NOMO-1 treated with DMSO at 0.1 percent for 48 hours (cell line): Measurements from ENCODE around the gene EPHX1.

Experiments used
- DNase-seq: peaks from one replicate; lab custom pipeline; 2025; ENCODE audit not compliant: unreplicated experiment; lab: John Stamatoyannopoulos, UW

Gene EPHX1

DNA sequence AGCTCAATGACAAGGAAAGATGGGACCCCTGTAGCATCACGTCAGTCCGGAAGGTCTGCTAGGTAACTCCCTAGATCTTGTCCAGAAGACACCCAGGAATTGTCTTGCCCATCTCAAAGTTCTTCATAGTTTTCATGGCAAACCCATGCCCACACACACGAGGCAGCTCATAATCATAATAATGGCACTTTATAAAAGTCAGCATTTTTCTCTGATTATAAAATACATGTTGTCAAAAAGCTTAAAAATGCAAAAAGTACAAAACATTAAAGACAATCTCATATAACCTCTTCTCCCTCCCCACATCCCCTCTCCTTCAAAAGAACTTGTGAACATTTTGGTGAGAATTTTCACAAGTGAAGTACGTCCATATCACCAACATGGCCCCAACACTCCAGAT is 30.8 kb downstream of the EPHX1 start:
- DNase-seq = no peak

DNA sequence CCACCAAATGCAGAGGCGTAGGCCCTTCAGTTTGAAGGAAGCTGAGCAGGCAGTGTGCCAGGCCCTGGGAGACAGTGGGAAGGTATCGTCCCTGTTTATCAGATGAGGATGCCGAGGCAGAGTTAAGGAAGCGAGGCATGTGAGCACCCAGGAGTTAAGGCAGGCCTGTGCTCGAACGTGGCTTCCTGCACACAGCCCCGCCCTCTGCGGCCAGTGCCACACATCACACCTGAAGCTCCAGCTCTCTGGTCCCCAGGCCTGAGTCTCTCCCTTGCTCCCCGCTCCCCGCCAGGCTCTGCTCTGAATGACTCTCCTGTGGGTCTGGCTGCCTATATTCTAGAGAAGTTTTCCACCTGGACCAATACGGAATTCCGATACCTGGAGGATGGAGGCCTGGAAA is 32.1 kb downstream of the EPHX1 start:
- no peak for DNase-seq

DNA sequence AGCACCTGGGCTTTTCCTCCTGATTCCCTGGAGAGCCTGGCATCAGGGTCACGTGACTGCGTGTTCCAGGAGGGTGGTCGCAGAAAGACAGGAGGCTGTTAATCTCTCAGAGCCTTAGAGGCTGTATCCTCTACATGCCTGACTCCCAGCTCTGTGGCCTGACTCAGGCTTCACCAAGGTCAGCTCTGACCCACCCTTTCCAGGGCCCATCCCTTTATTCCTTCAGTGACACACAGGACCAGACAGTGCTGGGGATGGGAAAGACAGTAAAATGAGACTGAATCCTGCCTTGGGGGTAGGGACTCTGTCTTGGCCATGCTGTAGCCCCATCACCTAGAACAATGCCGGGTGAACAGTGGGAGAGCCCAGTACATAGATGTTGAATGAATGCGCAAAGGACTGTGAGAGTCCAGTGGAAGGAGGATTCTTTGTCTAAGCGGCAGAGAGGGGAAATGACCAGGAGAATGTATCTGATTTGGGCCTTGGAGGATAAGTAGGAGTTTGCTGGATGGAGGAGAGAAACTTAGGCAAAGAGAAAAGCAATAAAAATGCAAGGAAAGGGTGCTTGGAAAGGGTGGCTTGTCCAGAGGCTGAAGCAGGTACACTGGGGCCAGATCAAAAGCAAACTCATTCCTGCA is 33.0 kb downstream of the EPHX1 start:
- no peak for DNase-seq

DNA sequence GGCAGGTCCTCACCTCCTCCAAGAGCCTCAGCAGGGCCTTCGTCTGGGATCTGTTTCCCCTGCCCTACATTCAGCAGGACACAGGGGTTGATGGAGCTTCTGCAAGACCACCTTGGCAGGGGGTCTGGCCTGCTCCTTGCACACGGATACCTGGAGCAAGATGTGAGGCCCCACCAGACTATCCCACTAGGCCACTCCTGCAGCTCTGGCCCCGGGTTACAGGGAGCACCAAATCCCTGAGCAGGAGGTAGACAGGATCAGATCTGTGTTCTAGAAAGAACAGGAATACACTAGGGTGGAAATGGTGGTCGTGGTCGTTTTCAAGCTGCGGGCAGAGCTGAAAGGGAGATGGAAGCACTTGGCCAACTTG is 33.5 kb downstream of the EPHX1 start:
- no peak for DNase-seq

DNA sequence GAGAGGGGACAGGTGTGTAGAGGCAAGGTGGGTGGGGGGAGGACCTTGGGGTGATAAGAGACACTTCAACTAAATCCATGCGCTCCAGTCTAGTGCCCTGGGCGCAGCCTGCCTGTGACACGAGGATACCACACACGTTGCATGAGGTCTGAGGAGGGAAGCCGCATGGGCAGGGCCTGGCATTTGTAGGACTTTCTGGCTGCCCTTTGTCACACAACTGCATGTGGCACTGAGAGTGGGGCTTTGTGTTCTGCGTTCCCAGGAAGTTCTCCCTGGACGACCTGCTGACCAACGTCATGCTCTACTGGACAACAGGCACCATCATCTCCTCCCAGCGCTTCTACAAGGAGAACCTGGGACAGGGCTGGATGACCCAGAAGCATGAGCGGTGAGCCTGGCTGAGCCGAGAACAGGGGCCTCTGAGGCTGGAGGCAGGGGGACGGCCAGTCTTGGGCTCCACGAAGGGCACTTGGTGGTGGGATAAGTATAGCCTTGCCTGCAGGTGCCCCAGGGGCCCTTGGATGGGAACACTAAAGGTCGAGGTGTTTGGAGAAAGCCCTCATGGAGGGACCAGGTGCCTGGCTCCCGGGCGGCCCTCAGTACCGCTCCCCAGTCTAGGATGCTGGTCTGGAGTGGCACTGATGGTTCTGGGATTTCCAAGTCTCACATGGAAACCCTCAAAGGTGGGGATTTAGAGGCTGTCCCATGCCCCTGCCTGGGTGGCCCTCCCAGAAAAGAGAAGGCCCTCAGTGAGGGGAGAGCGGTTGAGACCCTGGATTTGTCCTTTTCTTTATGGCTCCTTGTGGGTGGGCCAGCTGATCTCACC is 34.5 kb downstream of the EPHX1 start:
- DNase-seq = no peak

DNA sequence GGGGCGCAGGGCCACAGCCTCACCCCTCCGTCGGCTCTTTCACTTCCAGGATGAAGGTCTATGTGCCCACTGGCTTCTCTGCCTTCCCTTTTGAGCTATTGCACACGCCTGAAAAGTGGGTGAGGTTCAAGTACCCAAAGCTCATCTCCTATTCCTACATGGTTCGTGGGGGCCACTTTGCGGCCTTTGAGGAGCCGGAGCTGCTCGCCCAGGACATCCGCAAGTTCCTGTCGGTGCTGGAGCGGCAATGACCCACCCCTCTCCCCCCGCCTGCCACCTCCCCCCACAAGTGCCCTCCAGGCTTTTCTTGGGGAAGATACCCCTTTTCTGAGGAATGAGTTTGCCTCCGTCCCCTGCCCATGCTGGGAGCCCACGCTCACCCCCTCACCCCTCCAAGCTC is 35.2 kb downstream of the EPHX1 start:
- no peak for DNase-seq

DNA sequence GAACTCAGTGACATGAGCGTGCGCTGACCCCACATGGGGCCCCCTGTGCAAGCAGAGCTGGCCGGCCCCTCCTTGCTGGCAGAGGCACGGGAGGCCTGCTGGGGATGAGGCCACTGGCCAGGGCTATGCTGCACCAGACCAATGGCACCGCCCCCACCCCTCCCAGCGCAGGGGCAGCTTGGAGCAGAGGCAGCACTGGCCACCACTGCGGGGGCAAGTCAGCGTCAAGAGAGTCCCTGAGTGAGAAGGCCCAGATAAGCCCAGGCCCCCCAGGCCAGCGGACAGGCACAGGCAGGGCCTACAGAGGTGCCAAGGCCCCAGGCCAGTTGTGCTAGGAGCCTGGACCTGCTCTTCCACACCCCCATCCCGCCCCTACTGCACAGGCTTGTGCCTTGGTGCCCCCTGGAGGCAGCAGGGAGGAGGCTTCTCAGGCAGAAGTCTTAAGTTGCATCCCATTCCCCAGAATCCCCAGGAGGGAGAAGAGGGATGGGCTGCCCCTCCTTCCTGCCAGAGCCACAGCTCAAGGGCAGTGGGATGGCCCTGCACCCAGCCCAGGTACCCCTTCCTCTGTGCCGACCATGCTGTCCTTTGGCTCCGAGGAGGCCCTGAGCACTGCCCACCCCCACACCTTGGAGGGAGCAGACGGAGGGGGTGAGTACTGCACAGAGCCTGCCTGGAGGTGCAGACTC is 35.8 kb downstream of the EPHX1 start:
- peak; percentile 2 for DNase-seq

DNA sequence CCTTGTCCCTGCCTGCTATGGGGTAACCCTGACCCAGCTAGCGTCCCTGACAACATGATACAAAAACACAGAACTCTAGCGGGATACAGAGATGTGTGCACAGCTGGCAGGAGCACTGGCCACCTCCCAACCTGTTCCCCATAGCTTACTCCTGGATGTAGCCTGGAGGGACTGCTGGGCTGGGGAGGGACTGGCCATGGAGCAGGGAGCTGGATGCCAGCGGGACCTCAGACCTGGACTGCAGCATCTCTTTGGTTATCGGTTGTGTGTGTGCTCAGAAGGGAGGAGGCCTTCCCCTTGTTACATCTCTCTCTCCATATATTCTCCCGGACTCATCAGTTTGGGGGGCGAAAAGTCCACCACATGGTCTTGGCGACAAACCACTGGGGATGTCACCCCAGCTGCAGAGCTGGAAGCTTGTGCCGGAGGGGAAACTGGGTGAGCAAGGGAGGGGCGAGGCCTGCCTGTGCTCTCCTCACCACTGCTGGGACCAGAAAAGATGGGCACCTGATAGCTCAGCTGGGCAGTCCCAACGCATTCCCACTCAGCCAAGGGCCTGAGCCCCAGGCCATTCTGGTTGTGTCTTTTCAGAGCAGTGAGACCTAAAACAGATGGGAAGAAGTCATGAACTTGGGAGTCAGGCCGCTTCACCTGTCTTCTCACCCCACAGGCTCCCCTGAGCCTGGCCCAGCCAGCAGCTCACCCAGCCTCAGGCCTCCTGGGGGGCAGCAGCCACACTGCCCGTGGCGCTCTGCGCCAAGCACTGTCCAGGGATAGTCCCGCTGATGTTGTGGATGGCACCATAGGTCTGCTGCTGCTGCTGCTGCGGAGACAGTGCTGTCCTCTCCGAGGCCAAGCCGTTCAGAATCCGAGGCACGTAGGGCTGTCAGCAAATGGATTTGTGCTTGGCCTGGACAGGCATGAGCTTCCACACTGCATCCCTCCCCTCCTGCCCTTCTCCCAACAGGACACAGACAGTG is 36.7 kb downstream of the EPHX1 start:
- no peak for DNase-seq

DNA sequence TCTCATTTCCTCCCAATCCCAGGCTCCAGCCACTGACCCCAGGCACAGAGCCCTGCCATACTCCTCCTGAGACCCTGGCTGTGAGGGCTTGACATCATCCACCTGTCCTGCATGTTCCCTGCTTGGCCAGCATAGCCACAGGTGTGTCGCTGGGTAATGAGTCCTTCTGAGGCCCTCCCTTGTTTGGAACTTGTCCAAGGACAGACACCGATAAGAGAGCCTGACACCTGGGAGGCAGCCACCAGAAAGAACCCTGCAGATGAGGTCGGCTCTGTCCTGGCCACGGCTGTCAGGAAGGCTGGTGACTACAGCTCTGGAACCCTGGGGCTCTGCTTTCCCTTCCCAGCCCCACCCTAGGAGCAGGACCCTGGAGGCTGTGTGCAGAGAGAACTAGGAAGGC is 37.7 kb downstream of the EPHX1 start:
- DNase-seq = no peak

DNA sequence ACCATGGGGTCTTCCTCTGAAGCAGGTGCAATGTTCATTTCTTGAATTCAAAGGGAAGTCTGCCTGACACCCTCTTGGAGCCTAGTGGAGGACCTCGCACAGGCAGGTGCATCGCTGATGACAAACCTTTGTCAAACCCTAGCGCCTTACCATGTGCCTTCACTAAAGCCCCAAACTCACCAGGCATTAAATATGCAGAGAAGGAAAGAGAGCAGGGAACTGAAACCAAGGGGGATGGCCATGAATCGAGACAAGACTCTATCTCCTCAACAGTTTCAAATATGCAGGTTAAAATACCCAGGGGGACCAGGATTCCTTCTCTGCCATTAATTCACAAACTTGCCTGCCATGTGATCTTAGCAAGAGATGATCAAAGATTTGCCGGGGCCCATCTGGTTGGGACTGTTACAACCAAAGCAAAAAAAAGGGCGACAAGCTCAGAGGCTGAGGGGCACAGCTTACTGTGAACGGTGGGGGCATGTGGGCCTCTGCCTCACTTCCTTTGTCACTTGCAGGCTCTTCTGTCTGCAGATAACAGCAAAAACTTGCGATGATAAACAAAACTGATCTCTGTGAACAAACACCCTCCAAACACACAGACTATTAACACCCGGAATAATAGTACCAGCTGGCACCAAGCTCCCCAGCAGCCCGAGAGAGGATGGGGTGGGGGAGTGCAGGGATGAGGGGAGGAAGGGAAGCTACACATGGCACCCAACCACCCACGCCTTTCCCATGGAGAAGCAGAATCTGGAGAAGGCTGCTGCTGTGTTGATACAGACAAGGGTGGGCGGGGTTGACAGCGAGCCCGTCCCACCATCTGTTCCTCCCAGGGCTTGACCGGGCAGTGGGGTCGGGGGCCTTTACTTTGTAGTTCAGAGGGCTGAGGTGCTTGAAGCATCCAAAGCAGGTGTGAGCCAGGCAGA is 38.4 kb downstream of the EPHX1 start:
- peak; percentile 53 for DNase-seq

DNA sequence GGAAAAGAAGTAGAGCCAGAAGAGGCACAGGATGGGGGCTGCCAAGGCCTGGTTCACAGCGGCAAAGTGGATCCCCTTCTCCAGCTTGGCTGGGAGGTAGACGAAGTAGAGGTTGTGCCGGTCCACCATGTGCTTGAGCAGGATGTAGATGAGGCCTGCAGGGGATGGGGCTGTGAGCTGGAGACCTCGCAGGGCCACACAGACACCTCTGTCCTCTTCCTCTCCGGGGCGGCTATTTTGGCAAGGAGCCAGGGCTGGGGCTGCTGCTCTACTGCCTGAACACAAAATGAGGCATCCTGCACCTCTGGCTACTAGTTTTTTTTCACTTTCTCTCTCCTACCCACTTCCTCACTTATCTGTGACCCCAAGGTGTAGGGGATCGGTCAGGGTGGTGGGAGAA is 40.0 kb downstream of the EPHX1 start:
- no peak for DNase-seq

DNA sequence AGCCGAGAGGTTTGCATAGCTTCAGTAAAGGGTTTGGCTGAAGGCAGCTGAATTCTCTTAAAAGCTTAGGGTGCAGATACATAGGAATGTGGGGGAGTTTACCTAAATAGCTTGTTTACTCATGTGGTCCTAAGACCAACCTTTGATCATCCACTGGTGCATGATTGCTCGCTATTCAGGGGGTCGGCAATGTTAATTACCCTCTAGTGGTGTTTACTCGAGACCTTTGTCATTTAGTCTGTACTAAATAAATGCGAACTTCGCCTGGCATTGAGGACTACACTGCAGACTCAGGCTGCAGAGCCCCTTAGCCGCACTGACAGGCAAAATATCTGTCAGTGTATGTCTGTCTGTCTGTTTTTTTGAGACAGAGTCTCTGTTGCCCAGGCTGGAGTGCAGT is 40.4 kb downstream of the EPHX1 start:
- DNase-seq = no peak

DNA sequence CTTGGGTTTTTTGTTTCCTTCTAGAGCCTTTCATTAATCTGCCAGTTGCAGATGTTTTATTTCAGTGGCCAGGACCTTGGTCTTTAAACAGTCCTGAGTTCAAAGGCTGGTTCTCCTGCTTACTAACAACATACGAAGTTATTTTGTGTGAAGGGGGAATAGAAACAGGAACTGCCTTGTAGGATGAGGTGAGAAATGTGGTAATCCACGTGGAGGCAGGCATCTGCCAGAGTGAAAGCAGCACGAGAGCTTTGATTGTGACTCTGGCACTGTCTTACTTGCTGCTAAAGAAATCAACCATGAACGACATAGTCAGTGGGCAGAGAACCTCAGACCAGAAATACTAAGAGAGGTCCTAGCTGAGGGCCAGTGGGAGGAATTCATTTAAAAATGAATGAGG is 41.9 kb downstream of the EPHX1 start:
- DNase-seq = peak; percentile 85

DNA sequence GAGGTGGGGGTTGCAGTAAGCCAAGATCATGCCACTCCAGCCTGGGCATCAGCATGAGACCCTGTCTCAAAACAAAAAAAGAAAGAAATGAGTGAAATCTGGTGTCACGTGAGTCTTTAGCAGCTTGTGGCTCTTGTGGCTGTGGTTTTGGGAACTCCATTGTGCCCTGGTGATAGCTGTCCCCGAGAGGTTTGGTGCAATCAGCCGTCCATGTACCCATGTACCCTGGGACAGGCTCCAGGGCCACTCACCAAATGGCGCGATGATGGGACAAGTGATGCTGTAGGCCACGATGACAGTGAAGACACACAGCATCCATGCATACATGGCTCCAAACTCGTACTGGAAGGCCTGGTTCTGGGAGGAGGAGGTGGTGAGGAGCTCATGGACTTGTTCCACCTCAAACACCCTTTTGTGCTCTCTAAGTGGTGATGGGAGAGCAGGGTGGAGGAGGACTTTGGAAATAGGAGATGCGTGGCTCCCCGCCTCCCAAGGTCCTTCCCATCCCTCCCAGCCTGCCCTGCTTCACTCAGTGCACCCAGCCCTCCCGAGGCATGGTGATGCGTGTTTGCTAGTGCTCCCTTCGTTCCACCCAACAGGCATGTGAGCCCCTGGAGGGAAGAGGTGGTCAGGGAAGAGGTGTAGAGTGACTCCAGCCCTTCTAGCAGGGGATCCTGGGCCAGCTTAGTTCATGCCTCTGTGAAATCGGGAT is 42.6 kb downstream of the EPHX1 start:
- DNase-seq = no peak

DNA sequence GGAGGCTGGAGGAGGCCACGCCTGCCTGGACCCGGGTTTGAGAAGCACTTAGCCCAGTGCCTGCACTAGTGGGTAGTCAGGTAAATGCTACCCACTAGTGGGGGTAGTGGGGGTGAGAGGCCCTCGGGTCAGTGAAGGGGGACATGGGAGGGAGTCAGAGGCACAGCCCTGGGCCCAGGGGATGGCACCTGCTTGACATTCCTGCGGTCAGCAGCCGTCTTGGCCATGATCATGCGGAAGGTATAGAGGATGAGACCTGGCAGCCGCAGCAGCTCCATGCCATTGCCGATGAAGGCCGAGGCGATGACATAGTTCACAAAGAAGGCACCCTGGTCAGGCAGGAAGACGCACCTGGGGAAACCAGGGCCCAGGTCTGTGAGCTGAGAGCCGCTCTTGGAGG is 43.5 kb downstream of the EPHX1 start:
- DNase-seq = no peak

DNA sequence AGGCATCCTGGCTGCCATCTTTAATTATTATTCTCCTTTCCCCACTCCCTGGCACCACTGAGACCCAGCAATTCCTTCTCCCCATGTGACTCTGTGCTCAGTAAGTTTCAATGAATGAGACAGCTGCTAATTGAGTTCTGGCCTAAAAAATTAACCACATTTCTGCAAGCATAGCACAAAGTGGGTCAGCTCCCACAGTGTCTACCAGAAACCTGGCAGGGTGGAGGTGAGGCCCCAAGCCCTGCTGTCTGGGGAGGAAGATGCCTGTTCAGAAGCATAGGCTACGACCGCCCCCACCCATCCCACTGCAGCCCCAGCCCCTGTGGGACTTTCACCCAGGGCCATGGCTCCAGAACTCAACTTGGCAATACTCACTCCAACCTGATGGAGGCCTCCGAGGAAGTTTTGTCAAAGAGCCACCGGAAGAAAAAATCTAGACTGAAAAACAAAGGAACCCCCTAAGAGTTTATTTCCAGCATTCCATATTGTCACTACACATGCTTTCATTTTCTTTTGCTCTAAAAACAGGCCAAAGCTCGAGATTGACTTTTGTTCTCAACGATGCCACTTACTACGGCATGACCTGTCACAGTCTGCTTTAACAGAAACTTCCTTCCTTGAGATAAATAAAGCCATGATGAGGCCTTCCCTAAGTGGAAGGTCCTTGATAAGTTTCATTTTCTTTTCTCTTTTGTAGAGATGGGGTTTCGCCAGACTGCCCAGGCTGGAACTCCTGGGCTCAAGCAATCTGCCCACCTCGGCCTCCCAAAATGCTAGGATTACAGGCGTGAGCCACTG is 45.8 kb downstream of the EPHX1 start:
- peak; percentile 55 for DNase-seq

DNA sequence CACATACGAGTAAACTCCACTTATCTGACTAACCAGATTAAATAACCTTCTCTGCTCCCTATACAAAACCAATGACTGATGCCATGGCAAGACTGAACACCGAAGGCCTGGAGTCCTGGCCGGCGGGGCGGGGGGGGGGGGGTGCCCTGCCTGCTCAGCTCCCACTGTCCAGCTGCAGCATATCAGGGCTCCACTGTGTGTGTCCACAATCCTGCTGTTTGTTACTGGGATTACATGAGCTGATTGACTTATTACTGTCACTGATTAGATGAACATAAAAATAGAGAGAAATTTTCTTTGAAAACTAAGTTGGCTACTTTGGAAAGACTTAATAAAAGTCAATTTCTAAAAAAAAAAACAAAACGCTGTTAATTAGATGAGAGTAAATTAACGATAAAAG is 47.3 kb downstream of the EPHX1 start:
- no peak for DNase-seq

DNA sequence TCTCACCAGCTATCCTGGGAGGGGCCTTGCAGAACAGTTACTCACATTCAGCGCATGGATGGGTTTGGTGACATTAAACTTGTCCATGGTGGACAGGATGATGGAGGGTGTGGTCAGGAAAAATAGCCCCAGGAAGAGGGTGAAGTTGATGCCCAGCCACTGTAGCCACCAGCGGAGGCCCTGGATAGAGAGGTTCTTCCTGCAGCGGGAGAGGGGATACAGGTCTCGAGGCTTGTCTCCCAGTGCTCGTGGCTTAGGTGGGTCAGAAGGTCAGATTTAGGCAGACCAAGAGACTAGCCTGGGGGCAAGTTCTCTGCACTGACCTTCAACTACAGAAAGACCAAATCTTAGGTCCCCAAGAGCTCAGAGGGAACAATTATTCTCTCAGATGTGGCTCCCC is 49.2 kb downstream of the EPHX1 start:
- no peak for DNase-seq

DNA sequence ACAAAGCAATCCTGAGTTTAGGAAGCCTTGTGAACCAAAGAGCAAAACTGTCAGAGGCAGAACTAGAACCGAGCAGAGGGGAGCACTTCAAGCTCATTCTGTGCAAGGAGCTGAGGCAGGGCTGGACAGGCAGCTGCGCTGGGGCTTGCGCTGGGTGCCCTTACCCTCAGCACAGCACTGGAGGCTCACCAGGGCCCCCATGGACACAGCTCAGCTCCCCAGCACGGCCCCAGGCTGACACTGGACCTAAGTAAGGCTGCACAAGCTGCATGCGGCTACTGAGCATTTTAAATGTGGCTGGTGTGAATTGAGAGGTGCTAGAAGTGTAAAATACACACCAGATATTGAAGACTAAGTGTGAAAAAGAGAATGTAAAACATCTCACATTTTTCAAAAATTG is 50.2 kb downstream of the EPHX1 start:
- no peak for DNase-seq
